Activated T-cell treated with anti-CD3 and anti-CD28 coated beads, Interleukin-2, amount 50 U/mL, for 72 hours (primary cell): ENCODE data around the gene INTS1. TPM values are rescaled to one million over a fixed set of nuclear protein-coding genes. Genes with fewer than 3 reads are reported as not detected.

Experiments used
- ATAC-seq, 2 donors: fragments of 150-1000 bp; cut with Tn5 transposase; replicated peaks in 1 of 2; 2 replicates each; pipeline ENCODE4 v1.10.0; 2021; ENCODE audit warnings: moderate library complexity in 2 of 2, mild to moderate bottlenecking in 1 of 2
- DNase-seq, 2 donors: peaks; one replicate each; pipeline ENCODE4 v3.0.0; 2021 to 2022; ENCODE audit warnings: mixed read lengths in 1 of 2
- H3K27ac Mint-ChIP-seq: one replicate; pipeline ENCODE4 v1.8.0; 2022; ENCODE audit warnings: mild to moderate bottlenecking, moderate library complexity, mixed read lengths
- H3K27me3 Mint-ChIP-seq: one replicate; pipeline ENCODE4 v1.8.0; 2022; ENCODE audit warnings: low read depth, mixed read lengths
- H3K36me3 Mint-ChIP-seq, 2 donors: one replicate each; pipeline ENCODE4 v1.8.0; 2022; ENCODE audit warnings: mixed read lengths in 2 of 2, mild to moderate bottlenecking in 1 of 2; ENCODE audit not compliant: insufficient read depth in 2 of 2
- H3K4me1 Mint-ChIP-seq: one replicate; pipeline ENCODE4 v1.8.0; 2022; ENCODE audit warnings: low read depth, mixed read lengths
- H3K4me3 Mint-ChIP-seq, 2 donors: one replicate each; pipeline ENCODE4 v1.8.0; 2022; ENCODE audit warnings: mild to moderate bottlenecking in 2 of 2, mixed read lengths in 2 of 2, moderate library complexity in 2 of 2
- H3K9me3 Mint-ChIP-seq, 2 donors: one replicate each; pipeline ENCODE4 v1.8.0; 2022; ENCODE audit warnings: mixed read lengths in 2 of 2
- total RNA-seq, 2 donors: library from RNA; stranded (reverse); gene quantifications; one replicate each; pipeline ENCODE4 v1.2.3, GENCODE V29; 2022

The INTS1 gene
- total RNA-seq, 2 donors from 2014 or later, result 57.0 to 63.9 TPM

- no peaks in the 10 kb centered on the region for H3K27me3 Mint-ChIP-seq
- no peak overlapping the region for H3K27ac Mint-ChIP-seq
- ATAC-seq, result no peak
- H3K4me1 Mint-ChIP-seq, result peaks cover 9% of the 10 kb centered on the region
- no peak for DNase-seq
- H3K4me3 Mint-ChIP-seq, result no peak overlapping the region
- H3K9me3 Mint-ChIP-seq, result no peaks in the 10 kb centered on the region
- no peaks in the 10 kb centered on the region for H3K36me3 Mint-ChIP-seq
Observed at GRCh38 chr7:1478480-1478879, 25.7 kb downstream of the INTS1 start.

GRCh38 chr7:1476859-1477258 is 27.3 kb downstream of the INTS1 start:
- Mint-ChIP-seq H3K27ac (no peak overlapping the region), H3K4me3 (no peak overlapping the region), H3K27me3 (no peaks in the 10 kb centered on the region), H3K36me3 (no peaks in the 10 kb centered on the region), H3K4me1 (peaks cover 11% of the 10 kb centered on the region), H3K9me3 (no peaks in the 10 kb centered on the region)
- ATAC-seq (no peak), DNase-seq (no peak)

- H3K36me3 Mint-ChIP-seq, result no peaks in the 10 kb centered on the region
- no peak overlapping the region for H3K27ac Mint-ChIP-seq
- no peak for DNase-seq
- peaks cover 11% of the 10 kb centered on the region for H3K4me1 Mint-ChIP-seq
- H3K9me3 Mint-ChIP-seq, result no peaks in the 10 kb centered on the region
- ATAC-seq, result no peak
- no peaks in the 10 kb centered on the region for H3K27me3 Mint-ChIP-seq
- H3K4me3 Mint-ChIP-seq, result no peak overlapping the region
Observed at GRCh38 chr7:1475991-1476390, 28.2 kb downstream of the INTS1 start.

- Mint-ChIP-seq H3K27ac (no peak overlapping the region), H3K27me3 (no peaks in the 10 kb centered on the region), H3K36me3 (no peaks in the 10 kb centered on the region), H3K4me1 (peaks cover 11% of the 10 kb centered on the region), H3K9me3 (no peaks in the 10 kb centered on the region), H3K4me3 (no peak overlapping the region)
- ATAC-seq (no peak), DNase-seq (no peak)
Observed at GRCh38 chr7:1475393-1475792, 28.8 kb downstream of the INTS1 start.

GRCh38 chr7:1474736-1475135 is 29.5 kb downstream of the INTS1 start:
- Mint-ChIP-seq H3K27me3 (no peaks in the 10 kb centered on the region), H3K36me3 (no peaks in the 10 kb centered on the region), H3K9me3 (no peaks in the 10 kb centered on the region), H3K27ac (no peak overlapping the region), H3K4me1 (peaks cover 11% of the 10 kb centered on the region), H3K4me3 (no peak overlapping the region)
- DNase-seq (no peak), ATAC-seq (no peak)

- Mint-ChIP-seq H3K27ac (no peak overlapping the region), H3K4me3 (no peak overlapping the region), H3K36me3 (no peaks in the 10 kb centered on the region)
Observed at GRCh38 chr7:1473864-1474512, 30.2 kb downstream of the INTS1 start.

GRCh38 chr7:1470901-1471300 is 33.3 kb downstream of the INTS1 start:
- ATAC-seq (no peak), DNase-seq (no peak)
- no peaks in the 10 kb centered on the region for H3K36me3 Mint-ChIP-seq
- H3K4me1 Mint-ChIP-seq, result peaks cover 11% of the 10 kb centered on the region
- H3K4me3 Mint-ChIP-seq, result no peak overlapping the region
- no peaks in the 10 kb centered on the region for H3K9me3 Mint-ChIP-seq
- H3K27me3 Mint-ChIP-seq, result no peaks in the 10 kb centered on the region
- H3K27ac Mint-ChIP-seq, result no peak overlapping the region

More at GRCh38 chr7:1473864-1474512, 30.2 kb downstream of the INTS1 start:
- Mint-ChIP-seq H3K27me3 (no peaks in the 10 kb centered on the region), H3K4me1 (peaks cover 11% of the 10 kb centered on the region), H3K9me3 (no peaks in the 10 kb centered on the region)
- ATAC-seq, result peak; percentile 76 to 79
- peak; percentile 83 to 86 for DNase-seq

GRCh38 chr7:1468643-1469298 is 35.4 kb downstream of the INTS1 start:
- Mint-ChIP-seq H3K9me3 (no peaks in the 10 kb centered on the region), H3K27me3 (no peaks in the 10 kb centered on the region), H3K27ac (no peak overlapping the region), H3K4me3 (no peak overlapping the region), H3K4me1 (peaks cover 5% of the 10 kb centered on the region), H3K36me3 (no peaks in the 10 kb centered on the region)
- DNase-seq (no peak), ATAC-seq (no peak)

GRCh38 chr7:1468203-1468602 is 36.0 kb downstream of the INTS1 start:
- Mint-ChIP-seq H3K36me3 (no peaks in the 10 kb centered on the region), H3K27me3 (no peaks in the 10 kb centered on the region), H3K27ac (no peak overlapping the region), H3K4me3 (no peak overlapping the region), H3K4me1 (no peaks in the 10 kb centered on the region), H3K9me3 (no peaks in the 10 kb centered on the region)
- DNase-seq (no peak), ATAC-seq (no peak)

GRCh38 chr7:1466524-1467271 is 37.5 kb downstream of the INTS1 start:
- H3K27ac Mint-ChIP-seq, result no peak overlapping the region
- H3K4me3 Mint-ChIP-seq, result no peak overlapping the region
- H3K36me3 Mint-ChIP-seq, result no peaks in the 10 kb centered on the region
- no peaks in the 10 kb centered on the region for H3K9me3 Mint-ChIP-seq
- ATAC-seq (no peak), DNase-seq (no peak)
- H3K4me1 Mint-ChIP-seq, result no peaks in the 10 kb centered on the region
- no peaks in the 10 kb centered on the region for H3K27me3 Mint-ChIP-seq

GRCh38 chr7:1464694-1465093 is 39.5 kb downstream of the INTS1 start:
- peaks cover 9% of the 10 kb centered on the region for H3K4me1 Mint-ChIP-seq
- no peaks in the 10 kb centered on the region for H3K36me3 Mint-ChIP-seq
- no peak for DNase-seq
- H3K27ac Mint-ChIP-seq, result no peak overlapping the region
- H3K9me3 Mint-ChIP-seq, result no peaks in the 10 kb centered on the region
- no peaks in the 10 kb centered on the region for H3K27me3 Mint-ChIP-seq
- H3K4me3 Mint-ChIP-seq, result no peak overlapping the region
- no peak for ATAC-seq

GRCh38 chr7:1463676-1464223 is 40.4 kb downstream of the INTS1 start:
- no peak for ATAC-seq
- H3K27ac Mint-ChIP-seq, result no peak overlapping the region

GRCh38 chr7:1461646-1462375 is 42.4 kb downstream of the INTS1 start:
- Mint-ChIP-seq H3K36me3 (no peaks in the 10 kb centered on the region), H3K4me3 (no peak overlapping the region), H3K9me3 (no peaks in the 10 kb centered on the region), H3K27me3 (no peaks in the 10 kb centered on the region), H3K27ac (no peak overlapping the region), H3K4me1 (peaks cover 15% of the 10 kb centered on the region)
- DNase-seq, result no peak
- no peak for ATAC-seq

More at GRCh38 chr7:1463676-1464223, 40.4 kb downstream of the INTS1 start:
- DNase-seq, result no peak
- Mint-ChIP-seq H3K9me3 (no peaks in the 10 kb centered on the region), H3K36me3 (no peaks in the 10 kb centered on the region), H3K27me3 (no peaks in the 10 kb centered on the region), H3K4me3 (no peak overlapping the region), H3K4me1 (peaks cover 9% of the 10 kb centered on the region)
